Thymus (tissue), 11 donors: Measurements from ENCODE around the gene RIC3. TPM values are rescaled to one million over a fixed set of nuclear protein-coding genes. Genes with fewer than 3 reads are reported as not detected.

Experiments
- DNase-seq, 9 donors: peaks; one replicate each; pipeline ENCODE4 v3.0.0-alpha.2; 2013; ENCODE audit warnings: low spot score in 9 of 9, low read depth in 6 of 9, missing footprints in 1 of 9
- H3K27ac ChIP-seq, 2 donors: one replicate each; pipeline ENCODE4 v1.5.1; 2013; ENCODE audit warnings: control low read depth in 1 of 2, low read depth in 1 of 2, low read length in 1 of 2, mild to moderate bottlenecking in 1 of 2, moderate library complexity in 1 of 2
- H3K27me3 ChIP-seq, 2 donors: one replicate each; pipeline ENCODE4 v1.5.1; 2013; ENCODE audit warnings: low read length in 1 of 2; ENCODE audit not compliant: control insufficient read depth in 2 of 2, insufficient read depth in 1 of 2
- H3K36me3 ChIP-seq, 2 donors: one replicate each; pipeline ENCODE4 v1.5.1; 2013; ENCODE audit warnings: low read length in 1 of 2, mild to moderate bottlenecking in 1 of 2, moderate library complexity in 1 of 2; ENCODE audit not compliant: control insufficient read depth in 2 of 2, insufficient read depth in 2 of 2
- H3K4me1 ChIP-seq, 2 donors: one replicate each; pipeline ENCODE4 v1.5.1; 2013; ENCODE audit warnings: low read length in 2 of 2; ENCODE audit not compliant: control insufficient read depth in 2 of 2, insufficient read depth in 2 of 2
- H3K4me3 ChIP-seq, 2 donors: one replicate each; pipeline ENCODE4 v1.5.1; 2013; ENCODE audit warnings: low read length in 2 of 2, control low read depth in 1 of 2, mild to moderate bottlenecking in 1 of 2
- H3K9me3 ChIP-seq, 2 donors: one replicate each; pipeline ENCODE4 v1.5.1; 2013; ENCODE audit warnings: low read length in 1 of 2, mild to moderate bottlenecking in 1 of 2; ENCODE audit not compliant: control insufficient read depth in 2 of 2, insufficient read depth in 1 of 2
- WGBS: extraction: QIAGEN DNeasy Blood & Tissue Kit; methylation state at CpG from one replicate; pipeline ENCODE4 v1.1.7; 2013; 5-methylcytosine and 5-hydroxymethylcytosine counted together
- polyA plus RNA-seq: library from polyadenylated mRNA; stranded (reverse); fragments of 200-250 nt; gene quantifications from one replicate; pipeline ENCODE4 v1.2.3, GENCODE V29; 2013
- total RNA-seq: library from RNA; stranded (reverse); fragments of 120-200 nt; gene quantifications from one replicate; pipeline ENCODE4 v1.2.4, GENCODE V29; 2013
- donor health status: healthy.

RIC3 gene
- total and polyA plus RNA-seq, 2 donors: 3.3 to 15.7 TPM

- Histone ChIP-seq H3K9me3 (no peaks in the 10 kb centered on the region), H3K27ac (no peak overlapping the region), H3K4me1 (peaks cover 0 to 15% of the 10 kb centered on the region in 2 donors), H3K36me3 (no peaks in the 10 kb centered on the region), H3K27me3 (peaks cover 0 to 21% of the 10 kb centered on the region in 2 donors), H3K4me3 (no peak overlapping the region)
- no peak for DNase-seq
- WGBS: 93% methylated on average over 8 of the region's 8 CpGs
These were observed 36.7 kb upstream of the RIC3 start for GRCh38 chr11:8205566-8205965.

DNA sequence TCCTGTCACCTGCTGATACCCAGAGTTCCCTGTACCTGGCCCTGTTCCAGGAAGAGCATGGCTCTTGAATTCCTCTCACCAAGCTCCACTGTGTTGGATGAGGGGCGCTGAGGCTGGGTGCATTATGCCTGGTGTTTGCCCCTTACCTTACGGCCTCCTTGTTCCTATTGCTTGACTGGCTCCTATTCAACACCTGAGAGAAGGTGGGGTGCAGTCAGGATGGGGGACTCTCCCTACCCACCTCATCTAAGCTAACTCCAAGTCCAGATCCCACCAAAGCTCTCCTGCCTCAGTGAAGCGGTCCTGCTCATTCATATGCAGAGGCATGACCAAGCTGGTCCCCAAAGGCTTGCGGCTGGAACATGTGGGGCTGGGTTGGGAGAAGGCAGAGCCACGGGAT lies 35.8 kb upstream of the RIC3 start:
- Histone ChIP-seq H3K4me3 (no peak overlapping the region), H3K36me3 (no peaks in the 10 kb centered on the region), H3K9me3 (no peaks in the 10 kb centered on the region), H3K27me3 (peaks cover 0 to 21% of the 10 kb centered on the region in 2 donors), H3K4me1 (peaks cover 0 to 15% of the 10 kb centered on the region in 2 donors), H3K27ac (no peak overlapping the region)
- 67% methylated on average over 5 of the region's 5 CpGs for WGBS
- DNase-seq: no peak

GRCh38 chr11:8204025-8204424 lies 35.2 kb upstream of the RIC3 start:
- Histone ChIP-seq H3K36me3 (no peaks in the 10 kb centered on the region), H3K4me1 (peaks cover 0 to 15% of the 10 kb centered on the region in 2 donors), H3K9me3 (no peaks in the 10 kb centered on the region), H3K27ac (no peak overlapping the region), H3K27me3 (peaks cover 0 to 21% of the 10 kb centered on the region in 2 donors), H3K4me3 (no peak overlapping the region)
- WGBS: 91% methylated on average over 5 of the region's 5 CpGs
- DNase-seq: no peak

- H3K27ac ChIP-seq: no peak overlapping the region
- H3K4me3 ChIP-seq: no peak overlapping the region
- no peaks in the 10 kb centered on the region for H3K9me3 ChIP-seq
- no peaks in the 10 kb centered on the region for H3K36me3 ChIP-seq
- WGBS: 86% methylated on average over 2 of the region's 2 CpGs
- peaks cover 0 to 15% of the 10 kb centered on the region in 2 donors for H3K4me1 ChIP-seq
- peaks cover 0 to 21% of the 10 kb centered on the region in 2 donors for H3K27me3 ChIP-seq
- no peak for DNase-seq
These were observed 34.5 kb upstream of the RIC3 start for GRCh38 chr11:8203414-8203715.

GRCh38 chr11:8202516-8203413 lies 33.9 kb upstream of the RIC3 start:
- no peak for DNase-seq
- Histone ChIP-seq H3K36me3 (no peaks in the 10 kb centered on the region), H3K4me1 (peaks cover 0 to 15% of the 10 kb centered on the region in 2 donors), H3K9me3 (no peaks in the 10 kb centered on the region), H3K4me3 (no peak overlapping the region), H3K27me3 (peaks cover 0 to 21% of the 10 kb centered on the region in 2 donors), H3K27ac (no peak overlapping the region)
- 96% methylated on average over 11 of the region's 11 CpGs for WGBS

- Histone ChIP-seq H3K9me3 (no peaks in the 10 kb centered on the region), H3K27ac (no peak overlapping the region), H3K4me3 (no peak overlapping the region), H3K36me3 (no peaks in the 10 kb centered on the region), H3K27me3 (peaks cover 0 to 13% of the 10 kb centered on the region in 2 donors), H3K4me1 (peaks cover 0 to 9% of the 10 kb centered on the region in 2 donors)
- peak in 1 of 9 donors; percentile 24 for DNase-seq
- 65% methylated on average over 4 of the region's 4 CpGs for WGBS
These were observed 33.0 kb upstream of the RIC3 start for GRCh38 chr11:8201644-8202365.

- Histone ChIP-seq H3K27me3 (no peaks in the 10 kb centered on the region), H3K36me3 (no peaks in the 10 kb centered on the region), H3K9me3 (no peaks in the 10 kb centered on the region), H3K4me3 (no peak overlapping the region), H3K27ac (no peak overlapping the region), H3K4me1 (peaks cover 0 to 2% of the 10 kb centered on the region in 2 donors)
- no peak for DNase-seq
- 97% methylated on average over 2 of the region's 2 CpGs for WGBS
These were observed 30.9 kb upstream of the RIC3 start for GRCh38 chr11:8199676-8200075.

GRCh38 chr11:8196749-8197148 lies 27.9 kb upstream of the RIC3 start:
- no peaks in the 10 kb centered on the region for H3K27me3 ChIP-seq
- H3K36me3 ChIP-seq: no peaks in the 10 kb centered on the region
- H3K4me3 ChIP-seq: no peak overlapping the region
- H3K4me1 ChIP-seq: peaks cover 0 to 2% of the 10 kb centered on the region in 2 donors
- no peak overlapping the region for H3K27ac ChIP-seq
- no peaks in the 10 kb centered on the region for H3K9me3 ChIP-seq
- no peak for DNase-seq

GRCh38 chr11:8194956-8195355 lies 26.1 kb upstream of the RIC3 start:
- no peaks in the 10 kb centered on the region for H3K4me1 ChIP-seq
- no peak for DNase-seq
- H3K36me3 ChIP-seq: no peaks in the 10 kb centered on the region
- whole genome bisulfite sequencing: 82% methylated on average over 4 of the region's 4 CpGs
- no peaks in the 10 kb centered on the region for H3K9me3 ChIP-seq
- no peak overlapping the region for H3K27ac ChIP-seq
- no peak overlapping the region for H3K4me3 ChIP-seq
- H3K27me3 ChIP-seq: no peaks in the 10 kb centered on the region
